GM15510 (cell line): ENCODE measurements around the gene SLC39A10.

Experiments used
- POLR2A ChIP-seq: IDR thresholded peaks from 3 replicates; pipeline ENCODE4 v1.6.1; 2011; ENCODE audit warnings: borderline replicate concordance; ENCODE audit not compliant: insufficient read length; ENCODE audit errors: extremely low read depth

Gene SLC39A10

DNA sequence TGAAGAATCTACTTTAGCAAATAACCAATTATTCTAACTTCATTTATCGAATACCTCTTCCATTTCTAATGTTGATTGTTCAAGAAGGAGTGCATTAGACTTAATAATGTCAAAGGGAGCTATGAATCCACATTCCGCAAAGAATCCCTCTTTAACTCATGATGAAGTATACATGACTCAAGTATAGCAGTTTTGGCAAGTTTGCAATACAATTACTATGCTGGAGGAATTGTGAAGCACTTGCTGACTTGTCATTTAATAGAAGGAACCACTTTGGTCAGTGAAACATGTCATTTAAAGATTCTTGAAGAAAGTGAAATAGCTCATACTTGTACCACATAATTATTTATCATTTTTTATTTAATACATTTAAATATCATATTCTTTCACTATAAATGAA, 125.1 kb downstream of the SLC39A10 start:
- no peak for TF ChIP-seq POLR2A
